ENCODE results near the gene ADAP2. TPM values are rescaled to one million over a fixed set of nuclear protein-coding genes. Genes with fewer than 3 reads are reported as not detected.
A peak's percentile ranks its signal among the peaks of the same experiment; 100 is the strongest.
"Not testable (repeated sequence)": the region's sequence is repeated elsewhere in the genome, so short reads cannot be mapped to it uniquely, and the experiment has no call there.

Gene ADAP2
- total RNA-seq, 3 donors from 2014 or later = 7.5 to 40.0 (median 12.3) TPM

- H3K36me3 ChIP-seq = no peaks in the 10 kb centered on the region
- H3K27me3 ChIP-seq = no peaks in the 10 kb centered on the region
- DNase-seq (ENCODE audit: low spot score in 2 of 2) = peak; percentile 77 to 81
- intact Hi-C loops (cut with DNase I; ENCODE audit: low total_unique reads) = no loop called here
- peak within 1 kb of the TSS; percentile 77 to 89 (median 81) for H3K4me3 ChIP-seq
- peak within 1 kb of the TSS; percentile 95 to 96 for H3K27ac ChIP-seq
- TF ChIP-seq CTCF (IDR thresholded peaks at IDR 0.05) (peak in 1 of 3 donors; percentile 72), POLR2AphosphoS5 (IDR thresholded peaks at IDR 0.05) (peak in 2 of 3 donors; percentile 65 to 75), POLR2A (IDR thresholded peaks at IDR 0.05) (peak; percentile 69)
- no peaks in the 10 kb centered on the region for H3K4me1 ChIP-seq
- no peaks in the 10 kb centered on the region for H3K9me3 ChIP-seq
Observed at GRCh38 chr17:30970831-30971567, 49.3 kb downstream of the ADAP2 start, which contains the start of gene RNF135. Gene RNF135 (plus strand): TSS chr17:30971039. CDS start chr17:30971074, 35 bp downstream.

GRCh38 chr17:30975042-30975820 is 53.5 kb downstream of the ADAP2 start:
- intact Hi-C loops (cut with DNase I; ENCODE audit: low total_unique reads) = no loop called here
- DNase-seq (ENCODE audit: low spot score in 2 of 2) = peak in 1 of 2 donors; percentile 7

GRCh38 chr17:30979919-30980318 is 58.2 kb downstream of the ADAP2 start:
- DNase-seq (ENCODE audit: low spot score in 2 of 2); H3K4me3 ChIP-seq; H3K36me3 ChIP-seq; H3K4me1 ChIP-seq; intact Hi-C loops (cut with DNase I; ENCODE audit: low total_unique reads); H3K27ac ChIP-seq; H3K9me3 ChIP-seq; H3K27me3 ChIP-seq: not testable (repeated sequence)

More at GRCh38 chr17:30975042-30975820, 53.5 kb downstream of the ADAP2 start:
- Histone ChIP-seq H3K27me3 (no peaks in the 10 kb centered on the region), H3K4me1 (no peaks in the 10 kb centered on the region), H3K36me3 (no peaks in the 10 kb centered on the region), H3K9me3 (no peaks in the 10 kb centered on the region), H3K4me3 (no peak overlapping the region), H3K27ac (no peak overlapping the region)
- TF ChIP-seq CTCF (IDR thresholded peaks at IDR 0.05) (no peak), POLR2AphosphoS5 (IDR thresholded peaks at IDR 0.05) (no peak), POLR2A (IDR thresholded peaks at IDR 0.05) (no peak)

- no peak overlapping the region for H3K27ac ChIP-seq
Observed at GRCh38 chr17:30981531-30982519, 60.1 kb downstream of the ADAP2 start.

More at GRCh38 chr17:30981531-30982519, 60.1 kb downstream of the ADAP2 start:
- Histone ChIP-seq H3K4me3 (no peak overlapping the region), H3K9me3 (no peaks in the 10 kb centered on the region), H3K4me1 (no peaks in the 10 kb centered on the region), H3K27me3 (no peaks in the 10 kb centered on the region), H3K36me3 (no peaks in the 10 kb centered on the region)
- intact Hi-C loops (cut with DNase I; ENCODE audit: low total_unique reads) = no loop called here
- no peak for DNase-seq (ENCODE audit: low spot score in 2 of 2)
- TF ChIP-seq POLR2A (IDR thresholded peaks at IDR 0.05) (no peak), CTCF (IDR thresholded peaks at IDR 0.05) (no peak), POLR2AphosphoS5 (IDR thresholded peaks at IDR 0.05) (no peak)
